ENCODE measurements around the gene PLEKHA7. TPM values are rescaled to one million over a fixed set of nuclear protein-coding genes. Genes with fewer than 3 reads are reported as not detected.
A peak's percentile ranks its signal among the peaks of the same experiment; 100 is the strongest.

The PLEKHA7 gene
- total and polyA plus RNA-seq, 2 of the 13 experiments (the other 11 are each of a cell fraction or from before 2014, with no cell fraction given): 17.5 to 18.7 TPM

DNA sequence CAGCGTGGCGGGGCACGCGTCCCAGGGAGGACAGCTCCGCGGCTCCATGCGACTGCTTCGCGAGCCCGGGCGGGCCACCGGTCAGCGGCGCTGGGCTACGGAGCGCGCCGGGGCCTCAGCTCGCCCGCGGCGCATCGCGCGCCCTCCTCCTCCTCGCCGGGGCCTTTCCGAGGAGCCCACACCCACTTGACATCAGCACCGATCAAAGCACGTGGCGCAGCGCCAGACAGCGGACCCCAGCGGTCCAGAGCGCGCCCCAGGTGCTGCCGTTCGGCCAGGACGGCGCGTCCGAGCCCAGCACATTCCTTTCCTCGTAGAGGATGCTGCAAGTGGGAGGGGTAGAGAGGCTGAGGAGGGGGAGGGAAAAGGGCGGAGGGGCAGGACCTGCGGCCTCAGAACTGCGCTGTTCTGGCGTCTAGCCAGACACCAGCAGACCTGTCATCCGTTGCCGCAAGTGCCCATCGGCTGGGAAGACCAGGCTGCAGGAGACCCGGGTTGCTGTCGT lies 88.6 kb downstream of the PLEKHA7 start (continued):
- TF ChIP-seq TEAD3 (CRISPR knock-in tag; optimal IDR thresholded peaks at IDR 0.05; ENCODE audit: borderline replicate concordance): peak; percentile 37
- TF ChIP-seq, protein P1, sequence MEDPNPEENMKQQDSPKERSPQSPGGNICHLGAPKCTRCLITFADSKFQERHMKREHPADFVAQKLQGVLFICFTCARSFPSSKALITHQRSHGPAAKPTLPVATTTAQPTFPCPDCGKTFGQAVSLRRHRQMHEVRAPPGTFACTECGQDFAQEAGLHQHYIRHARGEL (CRISPR knock-in tag; IDR thresholded peaks at IDR 0.05): no peak
- TF ChIP-seq SALL1 (CRISPR knock-in tag; IDR thresholded peaks at IDR 0.05): peak; percentile 45; the same call in 1 of the 2 replicates
- no peak for TF ChIP-seq ZNF180 (CRISPR knock-in tag; IDR thresholded peaks at IDR 0.05; ENCODE audit: borderline replicate concordance, low read depth)
- TF ChIP-seq ETV6 (CRISPR knock-in tag; conservative IDR thresholded peaks at IDR 0.05): no peak
- 0 out of 2 replicates have a peak, but pooled peaks have one; percentile 43 for TF ChIP-seq ZNF556 (CRISPR knock-in tag; IDR thresholded peaks at IDR 0.05; ENCODE audit: borderline replicate concordance)
- TF ChIP-seq, protein P2, sequence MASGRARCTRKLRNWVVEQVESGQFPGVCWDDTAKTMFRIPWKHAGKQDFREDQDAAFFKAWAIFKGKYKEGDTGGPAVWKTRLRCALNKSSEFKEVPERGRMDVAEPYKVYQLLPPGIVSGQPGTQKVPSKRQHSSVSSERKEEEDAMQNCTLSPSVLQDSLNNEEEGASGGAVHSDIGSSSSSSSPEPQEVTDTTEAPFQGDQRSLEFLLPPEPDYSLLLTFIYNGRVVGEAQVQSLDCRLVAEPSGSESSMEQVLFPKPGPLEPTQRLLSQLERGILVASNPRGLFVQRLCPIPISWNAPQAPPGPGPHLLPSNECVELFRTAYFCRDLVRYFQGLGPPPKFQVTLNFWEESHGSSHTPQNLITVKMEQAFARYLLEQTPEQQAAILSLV (CRISPR knock-in tag; IDR thresholded peaks at IDR 0.05; ENCODE audit: borderline replicate concordance): no peak
- TF ChIP-seq, protein P3, sequence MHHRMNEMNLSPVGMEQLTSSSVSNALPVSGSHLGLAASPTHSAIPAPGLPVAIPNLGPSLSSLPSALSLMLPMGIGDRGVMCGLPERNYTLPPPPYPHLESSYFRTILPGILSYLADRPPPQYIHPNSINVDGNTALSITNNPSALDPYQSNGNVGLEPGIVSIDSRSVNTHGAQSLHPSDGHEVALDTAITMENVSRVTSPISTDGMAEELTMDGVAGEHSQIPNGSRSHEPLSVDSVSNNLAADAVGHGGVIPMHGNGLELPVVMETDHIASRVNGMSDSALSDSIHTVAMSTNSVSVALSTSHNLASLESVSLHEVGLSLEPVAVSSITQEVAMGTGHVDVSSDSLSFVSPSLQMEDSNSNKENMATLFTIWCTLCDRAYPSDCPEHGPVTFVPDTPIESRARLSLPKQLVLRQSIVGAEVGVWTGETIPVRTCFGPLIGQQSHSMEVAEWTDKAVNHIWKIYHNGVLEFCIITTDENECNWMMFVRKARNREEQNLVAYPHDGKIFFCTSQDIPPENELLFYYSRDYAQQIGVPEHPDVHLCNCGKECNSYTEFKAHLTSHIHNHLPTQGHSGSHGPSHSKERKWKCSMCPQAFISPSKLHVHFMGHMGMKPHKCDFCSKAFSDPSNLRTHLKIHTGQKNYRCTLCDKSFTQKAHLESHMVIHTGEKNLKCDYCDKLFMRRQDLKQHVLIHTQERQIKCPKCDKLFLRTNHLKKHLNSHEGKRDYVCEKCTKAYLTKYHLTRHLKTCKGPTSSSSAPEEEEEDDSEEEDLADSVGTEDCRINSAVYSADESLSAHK (CRISPR knock-in tag; IDR thresholded peaks at IDR 0.05; ENCODE audit: borderline replicate concordance): no peak
- TF ChIP-seq ZSCAN20 (CRISPR knock-in tag; IDR thresholded peaks at IDR 0.05; ENCODE audit: borderline replicate concordance): no peak
- no peak for TF ChIP-seq CAMTA2 (CRISPR knock-in tag; IDR thresholded peaks at IDR 0.05; ENCODE audit: borderline replicate concordance)
- TF ChIP-seq ATF7 (IDR thresholded peaks at IDR 0.05): no peak
- TF ChIP-seq ATF7 (CRISPR knock-in tag; IDR thresholded peaks at IDR 0.05): no peak
- peak; percentile 29; the same call in 1 of the 2 replicates for TF ChIP-seq SIN3A (IDR thresholded peaks at IDR 0.05; ENCODE audit: borderline replicate concordance, low read depth, low read length)
- peak; percentile 37 for TF ChIP-seq SAP130 (CRISPR knock-in tag; IDR thresholded peaks at IDR 0.05; ENCODE audit: low read depth)
- no peak for TF ChIP-seq ZNF468 (CRISPR knock-in tag; IDR thresholded peaks at IDR 0.05)
- TF ChIP-seq RFX5 (IDR thresholded peaks at IDR 0.05; ENCODE audit: low read depth, low read length): peak; percentile 33; the same call in 1 of the 2 replicates
- TF ChIP-seq, protein P4, sequence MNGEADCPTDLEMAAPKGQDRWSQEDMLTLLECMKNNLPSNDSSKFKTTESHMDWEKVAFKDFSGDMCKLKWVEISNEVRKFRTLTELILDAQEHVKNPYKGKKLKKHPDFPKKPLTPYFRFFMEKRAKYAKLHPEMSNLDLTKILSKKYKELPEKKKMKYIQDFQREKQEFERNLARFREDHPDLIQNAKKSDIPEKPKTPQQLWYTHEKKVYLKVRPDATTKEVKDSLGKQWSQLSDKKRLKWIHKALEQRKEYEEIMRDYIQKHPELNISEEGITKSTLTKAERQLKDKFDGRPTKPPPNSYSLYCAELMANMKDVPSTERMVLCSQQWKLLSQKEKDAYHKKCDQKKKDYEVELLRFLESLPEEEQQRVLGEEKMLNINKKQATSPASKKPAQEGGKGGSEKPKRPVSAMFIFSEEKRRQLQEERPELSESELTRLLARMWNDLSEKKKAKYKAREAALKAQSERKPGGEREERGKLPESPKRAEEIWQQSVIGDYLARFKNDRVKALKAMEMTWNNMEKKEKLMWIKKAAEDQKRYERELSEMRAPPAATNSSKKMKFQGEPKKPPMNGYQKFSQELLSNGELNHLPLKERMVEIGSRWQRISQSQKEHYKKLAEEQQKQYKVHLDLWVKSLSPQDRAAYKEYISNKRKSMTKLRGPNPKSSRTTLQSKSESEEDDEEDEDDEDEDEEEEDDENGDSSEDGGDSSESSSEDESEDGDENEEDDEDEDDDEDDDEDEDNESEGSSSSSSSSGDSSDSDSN (CRISPR knock-in tag; IDR thresholded peaks at IDR 0.05): peak; percentile 77; the same call in 1 of the 2 replicates
- TF ChIP-seq REXO4 (CRISPR knock-in tag; IDR thresholded peaks at IDR 0.05; ENCODE audit: borderline replicate concordance): 0 out of 2 replicates have a peak, but pooled peaks have one; percentile 47
- no peak for TF ChIP-seq NR1H2 (CRISPR knock-in tag; IDR thresholded peaks at IDR 0.05; ENCODE audit: borderline replicate concordance, low read depth)
- peak; percentile 13 for TF ChIP-seq RAD21 (CRISPR knock-in tag; IDR thresholded peaks at IDR 0.05)
- 0 out of 2 replicates have a peak, but pooled peaks have one; percentile 22 for TF ChIP-seq CENPT (CRISPR knock-in tag; IDR thresholded peaks at IDR 0.05; ENCODE audit: low read depth)
- TF ChIP-seq RELA (CRISPR knock-in tag; IDR thresholded peaks at IDR 0.05): no peak
